ENCODE measurements around the gene SMAD6. TPM values are rescaled to one million over a fixed set of nuclear protein-coding genes. Genes with fewer than 3 reads are reported as not detected.
A peak's percentile ranks its signal among the peaks of the same experiment; 100 is the strongest.

SMAD6 gene
- total RNA-seq, 1 experiment from 2014 or later: 8.9 TPM

GRCh38 chr15:66680502-66680901 is 21.5 kb upstream of the SMAD6 start:
- Mint-ChIP-seq H3K27ac (ENCODE audit: unreplicated experiment) (peak overlapping the region; percentile 83), H3K27me3 (ENCODE audit: insufficient read depth, unreplicated experiment) (no peaks in the 10 kb centered on the region), H3K36me3 (ENCODE audit: insufficient read depth, unreplicated experiment) (peaks cover 6% of the 10 kb centered on the region), H3K4me3 (ENCODE audit: unreplicated experiment) (no peak overlapping the region), H3K9me3 (ENCODE audit: unreplicated experiment) (peaks cover 13% of the 10 kb centered on the region), H3K4me1 (ENCODE audit: low read depth, unreplicated experiment) (peaks cover 21% of the 10 kb centered on the region)
- no peaks in the 10 kb centered on the region; the same call in 1 of the 2 replicates for H3K36me3 ChIP-seq (ENCODE audit: control insufficient read depth, insufficient read depth, low read length)
- no TSS peak for BruUV-seq (replicated peaks)
- TF ChIP-seq CTCF (IDR thresholded peaks at IDR 0.05; ENCODE audit: insufficient read depth in 1 of 2, low read depth in 1 of 2, low read length in 1 of 2, severe bottlenecking in 1 of 2, unreplicated experiment in 1 of 2): no peak
- ChIA-PET POLR2A (no interaction called here), CTCF (interaction anchor here (0.8 to 1.8 kb wide), 3 partner anchors 18 to 364 kb away, joined by 3 to 11 read pairs (median 6); no protein-coding TSS in a partner anchor)
- H3K9me3 ChIP-seq: 0 out of 2 replicates have a peak, but pooled peaks cover 7% of the 10 kb centered on the region
- DNase-seq: no peak
- H3K4me3 ChIP-seq (ENCODE audit: low read depth, low read length): no peak overlapping the region
- intact Hi-C loops (cut with micrococcal nuclease; ENCODE audit: unreplicated experiment): no loop called here
- no peaks in the 10 kb centered on the region for H3K27me3 ChIP-seq (replicated peaks; ENCODE audit: control insufficient read depth, insufficient read depth, low read length)
- H3K4me1 ChIP-seq: peaks cover 29% of the 10 kb centered on the region

DNA sequence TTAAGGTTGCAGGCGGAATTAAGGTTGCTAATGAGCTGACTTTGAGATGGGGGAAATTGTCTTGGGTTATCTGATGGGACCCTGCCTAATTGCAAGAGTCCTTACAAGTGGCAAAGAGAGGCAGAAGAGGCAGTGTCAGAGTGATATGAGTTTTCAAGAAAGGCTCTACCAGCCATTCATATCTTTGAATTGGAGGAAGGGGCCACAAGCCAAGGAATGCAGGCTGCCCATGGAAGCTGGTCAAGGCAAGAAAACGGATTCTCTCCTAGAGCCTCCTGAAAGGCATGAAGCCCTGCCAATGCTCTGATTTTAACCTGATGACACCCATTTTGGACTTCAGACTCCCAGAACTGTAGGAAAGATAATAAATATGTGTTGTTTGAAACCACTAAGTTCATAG is 20.6 kb upstream of the SMAD6 start:
- Mint-ChIP-seq H3K36me3 (ENCODE audit: insufficient read depth, unreplicated experiment) (peaks cover 6% of the 10 kb centered on the region), H3K4me3 (ENCODE audit: unreplicated experiment) (no peak overlapping the region), H3K4me1 (ENCODE audit: low read depth, unreplicated experiment) (peaks cover 21% of the 10 kb centered on the region), H3K27ac (ENCODE audit: unreplicated experiment) (no peak overlapping the region), H3K27me3 (ENCODE audit: insufficient read depth, unreplicated experiment) (no peaks in the 10 kb centered on the region), H3K9me3 (ENCODE audit: unreplicated experiment) (peaks cover 13% of the 10 kb centered on the region)
- 0 out of 2 replicates have a peak, but pooled peaks cover 7% of the 10 kb centered on the region for H3K9me3 ChIP-seq
- ChIA-PET POLR2A (no interaction called here), CTCF (no interaction called here)
- no peaks in the 10 kb centered on the region; the same call in 1 of the 2 replicates for H3K36me3 ChIP-seq (ENCODE audit: control insufficient read depth, insufficient read depth, low read length)
- no peak for TF ChIP-seq CTCF (IDR thresholded peaks at IDR 0.05; ENCODE audit: insufficient read depth in 1 of 2, low read depth in 1 of 2, low read length in 1 of 2, severe bottlenecking in 1 of 2, unreplicated experiment in 1 of 2)
- intact Hi-C loops (cut with micrococcal nuclease; ENCODE audit: unreplicated experiment): no loop called here
- DNase-seq: no peak
- no TSS peak for BruUV-seq (replicated peaks)
- no peak overlapping the region for H3K4me3 ChIP-seq (ENCODE audit: low read depth, low read length)
- no peaks in the 10 kb centered on the region for H3K27me3 ChIP-seq (replicated peaks; ENCODE audit: control insufficient read depth, insufficient read depth, low read length)
- H3K4me1 ChIP-seq: peaks cover 29% of the 10 kb centered on the region

GRCh38 chr15:66682246-66682645 is 19.8 kb upstream of the SMAD6 start:
- Histone ChIP-seq H3K4me3 (ENCODE audit: low read depth, low read length) (no peak overlapping the region), H3K36me3 (ENCODE audit: control insufficient read depth, insufficient read depth, low read length) (no peaks in the 10 kb centered on the region; the same call in 1 of the 2 replicates), H3K4me1 (peaks cover 29% of the 10 kb centered on the region), H3K9me3 (0 out of 2 replicates have a peak, but pooled peaks cover 7% of the 10 kb centered on the region), H3K27me3 (replicated peaks; ENCODE audit: control insufficient read depth, insufficient read depth, low read length) (no peaks in the 10 kb centered on the region)
- DNase-seq: no peak
- Mint-ChIP-seq H3K27ac (ENCODE audit: unreplicated experiment) (no peak overlapping the region), H3K36me3 (ENCODE audit: insufficient read depth, unreplicated experiment) (peaks cover 7% of the 10 kb centered on the region), H3K9me3 (ENCODE audit: unreplicated experiment) (peaks cover 13% of the 10 kb centered on the region), H3K4me3 (ENCODE audit: unreplicated experiment) (no peak overlapping the region), H3K4me1 (ENCODE audit: low read depth, unreplicated experiment) (peaks cover 21% of the 10 kb centered on the region), H3K27me3 (ENCODE audit: insufficient read depth, unreplicated experiment) (no peaks in the 10 kb centered on the region)
- CTCF ChIA-PET: no interaction called here
- TF ChIP-seq CTCF (IDR thresholded peaks at IDR 0.05; ENCODE audit: insufficient read depth in 1 of 2, low read depth in 1 of 2, low read length in 1 of 2, severe bottlenecking in 1 of 2, unreplicated experiment in 1 of 2): no peak
- POLR2A ChIA-PET: no interaction called here
- BruUV-seq (replicated peaks): no TSS peak
- intact Hi-C loops (cut with micrococcal nuclease; ENCODE audit: unreplicated experiment): no loop called here

Measured in Caco-2 (cell line).